DOHH2 (cell line): ENCODE measurements around the gene RXRA.

Experiments
- H3F3A ChIP-seq: fragments of 200-600 bp; sonication (generic), shearing (Covaris generic); 2 replicates; pipeline ENCODE4 v1.6.0; 2016; ENCODE audit warnings: antibody characterized with exemption, mild to moderate bottlenecking; ENCODE audit not compliant: control insufficient read depth, insufficient read depth
- H3K27ac ChIP-seq: fragments of 200-600 bp; sonication (generic); 2 replicates; pipeline ENCODE4 v1.5.1; 2014; ENCODE audit warnings: low read depth, mild to moderate bottlenecking, low read length, moderate library complexity
- H3K27me3 ChIP-seq: fragments of 200-600 bp; sonication (generic); 2 replicates; pipeline ENCODE4 v1.6.1; 2014; ENCODE audit warnings: mild to moderate bottlenecking, low read length, mixed read lengths; ENCODE audit not compliant: control insufficient read depth
- H3K36me3 ChIP-seq: fragments of 200-600 bp; sonication (generic); 2 replicates; pipeline ENCODE4 v1.6.1; 2014; ENCODE audit warnings: mild to moderate bottlenecking, low read length, moderate library complexity, mixed read lengths; ENCODE audit not compliant: control insufficient read depth
- H3K4me1 ChIP-seq: fragments of 200-600 bp; sonication (generic); 2 replicates; pipeline ENCODE4 v1.6.1; 2014; ENCODE audit warnings: mild to moderate bottlenecking, low read length, mixed read lengths; ENCODE audit not compliant: control insufficient read depth
- H3K4me2 ChIP-seq: fragments of 200-600 bp; sonication (generic); 2 replicates; pipeline ENCODE4 v1.6.0; 2014; ENCODE audit warnings: mild to moderate bottlenecking, low read length, moderate library complexity
- H3K4me3 ChIP-seq: fragments of 200-600 bp; sonication (generic); 2 replicates; pipeline ENCODE4 v1.5.1; 2014; ENCODE audit warnings: mild to moderate bottlenecking, low read length, mixed read lengths
- H3K79me2 ChIP-seq: fragments of 200-600 bp; sonication (generic); 2 replicates; pipeline ENCODE4 v1.6.1; 2014; ENCODE audit warnings: mild to moderate bottlenecking, low read length, mixed read lengths; ENCODE audit not compliant: control insufficient read depth
- H3K9me2 ChIP-seq: fragments of 200-600 bp; sonication (generic); replicated peaks from 2 replicates; pipeline ENCODE4 v1.6.1; 2014; ENCODE audit warnings: mild to moderate bottlenecking, low read length, mixed read lengths; ENCODE audit not compliant: control insufficient read depth
- H3K9me3 ChIP-seq: fragments of 200-600 bp; sonication (generic); 2 replicates; pipeline ENCODE4 v1.6.1; 2014; ENCODE audit warnings: antibody characterized with exemption, low read length, mixed read lengths; ENCODE audit not compliant: control insufficient read depth, insufficient read depth
- H4K20me1 ChIP-seq: fragments of 200-600 bp; sonication (generic); 2 replicates; pipeline ENCODE4 v1.6.0; 2014; ENCODE audit warnings: low read depth, mild to moderate bottlenecking, antibody characterized with exemption, low read length, moderate library complexity; ENCODE audit not compliant: control insufficient read depth, insufficient read depth
- EZH2phosphoT487 ChIP-seq: fragments of 200-600 bp; sonication (generic); IDR thresholded peaks from 2 replicates; pipeline ENCODE4 v1.6.1; 2017; ENCODE audit warnings: borderline replicate concordance, mild to moderate bottlenecking, antibody characterized with exemption, low read length, moderate library complexity, mixed read lengths
- TF ChIP-seq, protein P1 (sequence below): fragments of 200-600 bp; sonication (generic); IDR thresholded peaks from one replicate; pipeline ENCODE4 v1.5.1; 2014; ENCODE audit warnings: antibody characterized with exemption, mild to moderate bottlenecking, low read depth, low read length; ENCODE audit not compliant: poor library complexity, severe bottlenecking

RXRA gene

DNA sequence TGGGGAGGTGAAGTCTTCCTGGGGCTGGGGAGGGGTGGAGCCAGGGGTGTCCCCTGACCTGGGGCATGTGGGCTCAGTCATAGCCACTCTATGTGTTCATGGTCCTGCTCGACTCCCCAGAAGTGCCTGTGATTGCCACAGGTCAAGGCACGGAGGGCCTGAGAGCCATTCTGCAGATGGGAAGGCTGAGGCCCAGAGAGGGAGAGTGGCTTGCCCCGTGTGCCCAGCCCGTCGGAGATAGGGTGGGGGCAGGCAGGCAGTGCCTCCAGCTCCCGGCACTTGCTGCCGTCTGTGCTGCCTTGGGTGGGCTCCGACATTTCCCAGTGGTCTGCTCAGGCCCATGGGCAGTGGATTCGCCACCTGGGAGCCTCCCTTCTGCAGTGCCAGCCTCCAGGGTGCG is 74.0 kb downstream of the RXRA start:
- no peaks in the 10 kb centered on the region for H4K20me1 ChIP-seq
- H3K4me1 ChIP-seq, result peaks cover 25% of the 10 kb centered on the region
- no peak overlapping the region for H3K27ac ChIP-seq
- H3K9me3 ChIP-seq, result peaks cover 18% of the 10 kb centered on the region
- TF ChIP-seq, protein P1, sequence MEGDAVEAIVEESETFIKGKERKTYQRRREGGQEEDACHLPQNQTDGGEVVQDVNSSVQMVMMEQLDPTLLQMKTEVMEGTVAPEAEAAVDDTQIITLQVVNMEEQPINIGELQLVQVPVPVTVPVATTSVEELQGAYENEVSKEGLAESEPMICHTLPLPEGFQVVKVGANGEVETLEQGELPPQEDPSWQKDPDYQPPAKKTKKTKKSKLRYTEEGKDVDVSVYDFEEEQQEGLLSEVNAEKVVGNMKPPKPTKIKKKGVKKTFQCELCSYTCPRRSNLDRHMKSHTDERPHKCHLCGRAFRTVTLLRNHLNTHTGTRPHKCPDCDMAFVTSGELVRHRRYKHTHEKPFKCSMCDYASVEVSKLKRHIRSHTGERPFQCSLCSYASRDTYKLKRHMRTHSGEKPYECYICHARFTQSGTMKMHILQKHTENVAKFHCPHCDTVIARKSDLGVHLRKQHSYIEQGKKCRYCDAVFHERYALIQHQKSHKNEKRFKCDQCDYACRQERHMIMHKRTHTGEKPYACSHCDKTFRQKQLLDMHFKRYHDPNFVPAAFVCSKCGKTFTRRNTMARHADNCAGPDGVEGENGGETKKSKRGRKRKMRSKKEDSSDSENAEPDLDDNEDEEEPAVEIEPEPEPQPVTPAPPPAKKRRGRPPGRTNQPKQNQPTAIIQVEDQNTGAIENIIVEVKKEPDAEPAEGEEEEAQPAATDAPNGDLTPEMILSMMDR, result no peak
- TF ChIP-seq EZH2phosphoT487, result no peak
- H3K36me3 ChIP-seq, result no peaks in the 10 kb centered on the region
- H3K4me2 ChIP-seq, result no peak overlapping the region
- no peaks in the 10 kb centered on the region for H3K79me2 ChIP-seq
- no peaks in the 10 kb centered on the region for H3F3A ChIP-seq
- no peak overlapping the region for H3K4me3 ChIP-seq
- no peaks in the 10 kb centered on the region for H3K9me2 ChIP-seq
- peaks cover 14% of the 10 kb centered on the region for H3K27me3 ChIP-seq

DNA sequence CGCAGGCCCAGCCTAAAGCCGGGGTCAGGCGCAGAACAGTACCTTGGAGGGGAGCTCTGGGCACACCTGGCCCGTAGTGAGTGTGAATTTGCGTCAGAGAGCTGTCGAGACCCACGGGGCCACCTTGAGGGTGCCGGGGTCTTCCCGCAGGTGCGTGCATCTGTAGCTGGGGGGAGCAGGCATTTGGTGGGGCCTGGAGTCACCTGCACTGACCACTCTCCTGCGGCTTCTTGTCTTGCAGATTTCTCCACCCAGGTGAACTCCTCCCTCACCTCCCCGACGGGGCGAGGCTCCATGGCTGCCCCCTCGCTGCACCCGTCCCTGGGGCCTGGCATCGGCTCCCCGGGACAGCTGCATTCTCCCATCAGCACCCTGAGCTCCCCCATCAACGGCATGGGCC is 75.1 kb downstream of the RXRA start:
- Histone ChIP-seq H3K79me2 (no peaks in the 10 kb centered on the region), H3K36me3 (no peaks in the 10 kb centered on the region), H3K9me3 (peaks cover 18% of the 10 kb centered on the region), H3K4me2 (no peak overlapping the region), H3K9me2 (no peaks in the 10 kb centered on the region), H4K20me1 (no peaks in the 10 kb centered on the region), H3K4me3 (no peak overlapping the region), H3K27ac (no peak overlapping the region), H3K4me1 (peaks cover 26% of the 10 kb centered on the region), H3K27me3 (peaks cover 14% of the 10 kb centered on the region), H3F3A (no peaks in the 10 kb centered on the region)
- TF ChIP-seq, protein P1, result no peak
- no peak for TF ChIP-seq EZH2phosphoT487

DNA sequence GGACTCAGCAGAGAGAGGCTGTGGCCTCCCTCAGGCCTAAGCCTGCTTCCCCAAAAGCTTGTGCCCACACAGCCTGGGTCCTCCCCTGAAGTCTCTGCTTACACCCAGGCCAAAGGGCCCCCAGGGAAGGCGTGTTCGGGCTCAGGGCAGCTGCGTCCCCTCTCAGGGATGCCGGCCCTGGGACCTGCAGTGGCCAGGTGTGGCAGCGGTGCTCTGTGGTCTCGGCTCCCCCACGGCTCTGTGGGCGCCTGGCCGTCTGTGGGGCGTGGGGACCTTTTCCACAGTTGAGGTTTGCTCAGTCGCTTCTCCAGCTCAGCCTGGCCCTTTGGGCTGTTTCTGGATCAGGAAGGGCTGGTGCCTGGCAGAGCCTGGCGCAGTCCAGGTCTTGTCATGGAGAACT is 75.9 kb downstream of the RXRA start:
- H4K20me1 ChIP-seq, result peaks cover 3% of the 10 kb centered on the region; the same call in 1 of the 2 replicates
- H3K36me3 ChIP-seq, result no peaks in the 10 kb centered on the region
- H3K9me2 ChIP-seq, result no peaks in the 10 kb centered on the region
- peaks cover 18% of the 10 kb centered on the region for H3K9me3 ChIP-seq
- H3K4me1 ChIP-seq, result peaks cover 26% of the 10 kb centered on the region
- H3F3A ChIP-seq, result no peaks in the 10 kb centered on the region
- peaks cover 13% of the 10 kb centered on the region for H3K27me3 ChIP-seq
- H3K79me2 ChIP-seq, result no peaks in the 10 kb centered on the region
- H3K4me2 ChIP-seq, result no peak overlapping the region
- H3K27ac ChIP-seq, result no peak overlapping the region
- no peak for TF ChIP-seq EZH2phosphoT487
- TF ChIP-seq, protein P1, result no peak
- H3K4me3 ChIP-seq, result no peak overlapping the region

DNA sequence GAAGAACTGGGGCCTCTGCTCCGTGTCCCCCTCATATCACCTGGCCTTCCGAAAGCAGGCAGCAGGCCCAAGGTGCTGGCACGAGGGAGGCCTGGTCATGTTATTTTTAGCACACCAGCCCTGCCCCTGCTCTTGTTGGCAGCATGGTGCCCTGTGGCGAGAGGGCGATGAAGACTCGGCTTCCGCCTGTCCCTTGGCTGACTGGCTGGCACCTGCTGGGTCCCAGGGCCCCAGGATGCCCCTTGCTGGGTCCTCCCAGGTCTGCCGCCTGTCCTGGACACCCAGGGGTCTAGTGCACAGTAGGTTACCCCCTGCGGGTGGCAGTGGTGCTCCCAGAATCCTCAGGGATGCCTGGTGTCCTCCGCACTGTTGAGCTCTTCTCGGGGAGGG is 77.0 kb downstream of the RXRA start:
- Histone ChIP-seq H3K27me3 (peaks cover 12% of the 10 kb centered on the region), H3K9me3 (peaks cover 17% of the 10 kb centered on the region), H3K79me2 (no peaks in the 10 kb centered on the region), H3K36me3 (no peaks in the 10 kb centered on the region), H3K4me1 (peaks cover 26% of the 10 kb centered on the region), H4K20me1 (peaks cover 3% of the 10 kb centered on the region; the same call in 1 of the 2 replicates), H3K27ac (no peak overlapping the region), H3K4me3 (no peak overlapping the region), H3K9me2 (no peaks in the 10 kb centered on the region), H3K4me2 (no peak overlapping the region), H3F3A (no peaks in the 10 kb centered on the region)
- TF ChIP-seq EZH2phosphoT487, result no peak
- TF ChIP-seq, protein P1, result no peak
